ENCODE results near the gene LAMC3. TPM values are rescaled to one million over a fixed set of nuclear protein-coding genes. Genes with fewer than 3 reads are reported as not detected.
"Not testable (repeated sequence)": the region's sequence is repeated elsewhere in the genome, so short reads cannot be mapped to it uniquely, and the experiment has no call there.

LAMC3 gene
- total RNA-seq, 4 donors from 2014 or later, result 0.82 to 6.6 (median 3.9) TPM

GRCh38 chr9:130999245-130999623, 9.7 kb upstream of the LAMC3 start:
- Histone ChIP-seq H3K4me3 (no peak overlapping the region), H3K27me3 (peaks cover 39% of the 10 kb centered on the region), H3K36me3 (no peaks in the 10 kb centered on the region), H3K9me3 (no peaks in the 10 kb centered on the region), H3K4me1 (no peaks in the 10 kb centered on the region), H3K27ac (no peak overlapping the region)
- WGBS, 2 donors (ENCODE audit: low coverage in 1 of 2), result 49 to 59% methylated on average over 3 of the region's 3 CpGs
- no peak for TF ChIP-seq EP300 (IDR thresholded peaks at IDR 0.05; ENCODE audit: low read depth)
- no peak for TF ChIP-seq POLR2AphosphoS5 (IDR thresholded peaks at IDR 0.05)
- no peak for TF ChIP-seq CTCF (IDR thresholded peaks at IDR 0.05)
- no peak for TF ChIP-seq POLR2A (IDR thresholded peaks at IDR 0.05)
- in situ Hi-C loops (cut with MboI; ENCODE audit: low pct_ligation_motif_present in 1 of 4, low pct_unique_long_range_greater_than_20kb in 1 of 4, low sequenced_read_pairs in 3 of 4), result no loop called here
- intact Hi-C loops (cut with DNase I; ENCODE audit: low total_unique reads), result no loop called here
- no peak for DNase-seq

GRCh38 chr9:131000526-131000925, 8.4 kb upstream of the LAMC3 start:
- intact Hi-C loops (cut with DNase I; ENCODE audit: low total_unique reads), result loop anchor here (1.0 kb wide), 1 partner anchor 41 kb away; no protein-coding TSS in a partner anchor
- H3K4me1 ChIP-seq; DNase-seq; H3K36me3 ChIP-seq; H3K9me3 ChIP-seq; H3K4me3 ChIP-seq; H3K27ac ChIP-seq; in situ Hi-C loops (cut with MboI; ENCODE audit: low pct_ligation_motif_present in 1 of 4, low pct_unique_long_range_greater_than_20kb in 1 of 4, low sequenced_read_pairs in 3 of 4): not testable (repeated sequence)
- WGBS, 2 donors (ENCODE audit: low coverage in 1 of 2), result 84% methylated on average over 9 of the region's 9 CpGs; no CpG with 5 or more reads in 1 of the 2 donors
- peaks cover 39% of the 10 kb centered on the region for H3K27me3 ChIP-seq

GRCh38 chr9:131001021-131001420, 8.0 kb upstream of the LAMC3 start:
- no peak overlapping the region for H3K4me3 ChIP-seq
- H3K9me3 ChIP-seq, result no peaks in the 10 kb centered on the region
- no peak for DNase-seq
- H3K27ac ChIP-seq, result no peak overlapping the region
- TF ChIP-seq EP300 (IDR thresholded peaks at IDR 0.05; ENCODE audit: low read depth) (no peak), POLR2A (IDR thresholded peaks at IDR 0.05) (no peak), CTCF (IDR thresholded peaks at IDR 0.05) (no peak), POLR2AphosphoS5 (IDR thresholded peaks at IDR 0.05) (no peak)
- WGBS, 2 donors (ENCODE audit: low coverage in 1 of 2), result 61 to 80% methylated on average over 1 to 3 of the region's 3 CpGs
- H3K27me3 ChIP-seq, result peaks cover 39% of the 10 kb centered on the region
- in situ Hi-C loops (cut with MboI; ENCODE audit: low pct_ligation_motif_present in 1 of 4, low pct_unique_long_range_greater_than_20kb in 1 of 4, low sequenced_read_pairs in 3 of 4), result no loop called here
- no peaks in the 10 kb centered on the region for H3K4me1 ChIP-seq
- intact Hi-C loops (cut with DNase I; ENCODE audit: low total_unique reads), result no loop called here
- no peaks in the 10 kb centered on the region for H3K36me3 ChIP-seq

- WGBS, 2 donors (ENCODE audit: low coverage in 1 of 2), result 80 to 88% methylated on average over 7 of the region's 7 CpGs
- H3K27me3 ChIP-seq, result peaks cover 41% of the 10 kb centered on the region
Observed at GRCh38 chr9:131001990-131002389, 7.0 kb upstream of the LAMC3 start.

More at GRCh38 chr9:131001990-131002389, 7.0 kb upstream of the LAMC3 start:
- Histone ChIP-seq H3K4me3 (no peak overlapping the region), H3K27ac (no peak overlapping the region), H3K4me1 (no peaks in the 10 kb centered on the region), H3K36me3 (no peaks in the 10 kb centered on the region), H3K9me3 (no peaks in the 10 kb centered on the region)
- intact Hi-C loops (cut with DNase I; ENCODE audit: low total_unique reads), result no loop called here
- in situ Hi-C loops (cut with MboI; ENCODE audit: low pct_ligation_motif_present in 1 of 4, low pct_unique_long_range_greater_than_20kb in 1 of 4, low sequenced_read_pairs in 3 of 4), result no loop called here
- DNase-seq, result no peak
- TF ChIP-seq POLR2AphosphoS5 (IDR thresholded peaks at IDR 0.05) (no peak), EP300 (IDR thresholded peaks at IDR 0.05; ENCODE audit: low read depth) (no peak), POLR2A (IDR thresholded peaks at IDR 0.05) (no peak), CTCF (IDR thresholded peaks at IDR 0.05) (no peak)
